MCF 10A (cell line): ENCODE measurements around the gene CFAP97D1. TPM values are rescaled to one million over a fixed set of nuclear protein-coding genes. Genes with fewer than 3 reads are reported as not detected.

Experiments
- BruUV-seq: library from RNA; stranded (reverse); fragments of 400-500 nt; replicated peaks from 2 replicates; lab custom pipeline; 2021; lab: Mats Ljungman, UMichigan
- CTCF ChIA-PET: fragments of 300-600 bp; sonication (Branson Sonifier 250); formaldehyde crosslinking; extraction: SDS; loops from one replicate; lab custom pipeline; 2021; ENCODE audit warnings: antibody characterized with exemption, inconsistent platforms; lab: Yijun Ruan, JAX
- POLR2A ChIA-PET: fragments of 300-600, 350-650 bp; sonication (Branson Sonifier 250); formaldehyde crosslinking; extraction: SDS; loops from one replicate; lab custom pipeline; 2020; ENCODE audit warnings: antibody characterized with exemption, inconsistent platforms; lab: Yijun Ruan, JAX
- DNase-seq: peaks from one replicate; pipeline ENCODE4 v3.0.0-alpha.2; 2018; ENCODE audit not compliant: unreplicated experiment
- H3K27ac Mint-ChIP-seq: one replicate; pipeline ENCODE4 v1.8.0; 2022; ENCODE audit warnings: mild to moderate bottlenecking, low read depth, mixed read lengths; ENCODE audit not compliant: unreplicated experiment
- H3K27me3 Mint-ChIP-seq: one replicate; pipeline ENCODE4 v1.8.0; 2022; ENCODE audit warnings: mixed read lengths; ENCODE audit not compliant: insufficient read depth, unreplicated experiment
- H3K36me3 Mint-ChIP-seq: one replicate; pipeline ENCODE4 v1.8.0; 2022; ENCODE audit warnings: mild to moderate bottlenecking, moderate library complexity, mixed read lengths; ENCODE audit not compliant: insufficient read depth, unreplicated experiment
- H3K4me1 Mint-ChIP-seq: one replicate; pipeline ENCODE4 v1.8.0; 2022; ENCODE audit warnings: mixed read lengths; ENCODE audit not compliant: insufficient read depth, unreplicated experiment
- H3K4me3 Mint-ChIP-seq: one replicate; pipeline ENCODE4 v1.8.0; 2022; ENCODE audit warnings: mild to moderate bottlenecking, moderate library complexity, mixed read lengths; ENCODE audit not compliant: unreplicated experiment
- H3K9me3 Mint-ChIP-seq: one replicate; pipeline ENCODE4 v1.8.0; 2022; ENCODE audit warnings: mixed read lengths; ENCODE audit not compliant: unreplicated experiment
- CTCF ChIP-seq: fragments of 200-600 bp; IDR thresholded peaks from one replicate; pipeline ENCODE4 v1.8.0; 2022; ENCODE audit warnings: antibody characterized with exemption, mild to moderate bottlenecking; ENCODE audit not compliant: unreplicated experiment
- intact Hi-C: fragments of 100-400 bp; cut with micrococcal nuclease; formaldehyde crosslinking; loops from 2 replicates; pipeline ENCODE4 v1.14.1; 2022
- total RNA-seq: library from RNA; stranded (reverse); gene quantifications from 2 replicates; pipeline ENCODE4 v1.2.3, GENCODE V29; 2022

CFAP97D1 gene
- total RNA-seq, 1 experiment from 2014 or later = not detected

GRCh38 chr17:43755389-43755875 lies 24.8 kb upstream of the CFAP97D1 start:
- Mint-ChIP-seq H3K27ac (no peak overlapping the region), H3K4me1 (peaks cover 12% of the 10 kb centered on the region), H3K27me3 (no peaks in the 10 kb centered on the region), H3K9me3 (no peaks in the 10 kb centered on the region), H3K4me3 (no peak overlapping the region), H3K36me3 (no peaks in the 10 kb centered on the region)
- BruUV-seq = no TSS peak
- intact Hi-C loops = no loop called here
- no peak for TF ChIP-seq CTCF
- ChIA-PET CTCF (interaction anchor here (2.0 to 14.5 kb wide), 2 partner anchors 60 to 179 kb away, joined by 7 to 467 read pairs; no protein-coding TSS in a partner anchor), POLR2A (no interaction called here)
- DNase-seq = no peak

DNA sequence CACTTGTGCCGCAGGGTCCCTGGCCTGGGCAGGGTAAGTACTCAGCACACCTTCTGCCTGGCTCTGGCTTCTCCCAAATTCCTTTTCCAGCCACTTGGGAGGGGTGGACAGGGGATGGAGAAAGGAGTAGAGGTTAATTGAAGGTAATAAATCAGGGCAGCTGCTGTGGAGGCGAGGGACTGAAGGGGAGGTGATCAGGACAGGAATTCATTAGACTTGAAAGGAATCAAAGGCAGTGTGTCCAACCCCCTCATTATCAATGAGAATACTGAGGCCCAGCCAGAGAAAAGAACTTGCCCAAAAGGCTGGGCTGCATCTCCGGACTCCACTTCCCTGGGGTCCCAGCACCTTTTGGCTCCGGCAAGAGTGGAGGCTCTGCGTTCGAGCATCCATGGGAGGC lies 24.0 kb upstream of the CFAP97D1 start:
- intact Hi-C loops = no loop called here
- no peak overlapping the region for H3K27ac Mint-ChIP-seq
- H3K4me1 Mint-ChIP-seq = peaks cover 12% of the 10 kb centered on the region
- TF ChIP-seq CTCF = no peak
- POLR2A ChIA-PET = no interaction called here
- no peak for DNase-seq
- H3K36me3 Mint-ChIP-seq = no peaks in the 10 kb centered on the region
- no peaks in the 10 kb centered on the region for H3K27me3 Mint-ChIP-seq
- H3K4me3 Mint-ChIP-seq = no peak overlapping the region
- no peaks in the 10 kb centered on the region for H3K9me3 Mint-ChIP-seq
- CTCF ChIA-PET = interaction anchor here (2.0 to 14.5 kb wide), 2 partner anchors 61 to 179 kb away, joined by 7 to 467 read pairs; no protein-coding TSS in a partner anchor
- no TSS peak for BruUV-seq

DNA sequence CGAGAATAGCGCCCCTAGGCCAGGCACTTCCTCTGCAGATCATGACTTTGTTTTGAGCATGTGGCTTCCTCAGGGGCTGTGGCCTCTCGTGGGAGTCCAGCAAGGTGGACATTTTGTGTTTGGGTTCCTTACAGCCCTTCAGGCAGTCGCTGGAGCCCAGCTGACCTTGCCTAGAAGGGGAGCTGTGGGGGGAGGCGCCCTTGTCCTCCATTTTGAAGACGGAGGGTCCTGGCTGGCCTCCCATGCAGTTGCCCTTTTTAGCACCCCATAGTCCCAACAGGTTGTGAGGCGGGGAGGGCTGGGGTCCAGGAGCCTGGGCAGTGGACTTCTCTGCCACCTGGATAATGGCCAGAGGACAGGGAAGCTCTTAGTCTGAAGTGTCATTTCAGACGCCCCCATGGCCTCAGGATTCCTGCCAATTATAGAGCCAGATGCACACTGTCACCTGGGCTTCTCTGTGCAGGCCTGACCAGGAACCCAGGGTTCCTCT lies 23.0 kb upstream of the CFAP97D1 start:
- no peak for TF ChIP-seq CTCF
- intact Hi-C loops = no loop called here
- Mint-ChIP-seq H3K27ac (no peak overlapping the region), H3K27me3 (no peaks in the 10 kb centered on the region), H3K36me3 (no peaks in the 10 kb centered on the region), H3K9me3 (no peaks in the 10 kb centered on the region), H3K4me3 (no peak overlapping the region), H3K4me1 (peaks cover 12% of the 10 kb centered on the region)
- ChIA-PET CTCF (interaction anchor here (0.6 to 14.5 kb wide), 5 partner anchors 14 to 254 kb away, joined by 3 to 467 read pairs (median 3); no protein-coding TSS in a partner anchor), POLR2A (no interaction called here)
- DNase-seq = no peak
- BruUV-seq = no TSS peak

DNA sequence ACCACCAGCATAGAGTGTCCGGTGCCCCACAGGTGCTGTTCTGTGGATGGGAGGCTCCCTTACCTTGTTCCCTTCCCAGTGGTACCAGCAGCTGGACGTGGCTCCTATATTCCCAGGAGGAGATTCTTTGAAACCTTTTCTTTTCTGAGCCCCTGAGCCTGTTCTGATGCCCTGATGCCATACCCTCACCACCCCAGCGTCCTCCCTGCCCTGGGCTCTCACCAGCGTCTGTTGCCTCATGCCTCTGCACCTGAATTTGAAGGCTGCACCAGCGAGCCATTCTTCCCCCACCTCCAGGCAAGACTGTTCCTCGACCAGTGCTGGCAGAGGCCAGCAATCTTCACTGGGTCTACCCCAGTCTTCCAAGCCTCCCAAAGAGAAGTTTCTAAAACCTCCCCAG lies 22.1 kb upstream of the CFAP97D1 start:
- no peaks in the 10 kb centered on the region for H3K9me3 Mint-ChIP-seq
- ChIA-PET CTCF (interaction anchor here (1.0 to 14.5 kb wide), 4 partner anchors 8 to 84 kb away, joined by 3 to 467 read pairs (median 6); no protein-coding TSS in a partner anchor), POLR2A (interaction anchor here (2.9 kb wide), 1 partner anchor 64 kb away, joined by 20 read pairs; no protein-coding TSS in a partner anchor)
- no peak overlapping the region for H3K27ac Mint-ChIP-seq
- peaks cover 12% of the 10 kb centered on the region for H3K4me1 Mint-ChIP-seq
- intact Hi-C loops = no loop called here
- H3K27me3 Mint-ChIP-seq = no peaks in the 10 kb centered on the region
- BruUV-seq = no TSS peak
- no peak for DNase-seq
- no peak for TF ChIP-seq CTCF
- H3K4me3 Mint-ChIP-seq = no peak overlapping the region
- H3K36me3 Mint-ChIP-seq = no peaks in the 10 kb centered on the region
